Stimulated activated CD8-positive, alpha-beta memory T cell treated with anti-CD3 and anti-CD28 coated beads, Interleukin-15, amount 100 ng/mL, for 4 hours (primary cell): ENCODE data around the gene TEAD3.
"Not testable (repeated sequence)": the region's sequence is repeated elsewhere in the genome, so short reads cannot be mapped to it uniquely, and the experiment has no call there.

Source experiments
- DNase-seq, 2 donors: peaks; one replicate each; pipeline ENCODE4 v3.0.0-alpha.2; 2020; ENCODE audit warnings: low read depth in 2 of 2

TEAD3 gene

DNA sequence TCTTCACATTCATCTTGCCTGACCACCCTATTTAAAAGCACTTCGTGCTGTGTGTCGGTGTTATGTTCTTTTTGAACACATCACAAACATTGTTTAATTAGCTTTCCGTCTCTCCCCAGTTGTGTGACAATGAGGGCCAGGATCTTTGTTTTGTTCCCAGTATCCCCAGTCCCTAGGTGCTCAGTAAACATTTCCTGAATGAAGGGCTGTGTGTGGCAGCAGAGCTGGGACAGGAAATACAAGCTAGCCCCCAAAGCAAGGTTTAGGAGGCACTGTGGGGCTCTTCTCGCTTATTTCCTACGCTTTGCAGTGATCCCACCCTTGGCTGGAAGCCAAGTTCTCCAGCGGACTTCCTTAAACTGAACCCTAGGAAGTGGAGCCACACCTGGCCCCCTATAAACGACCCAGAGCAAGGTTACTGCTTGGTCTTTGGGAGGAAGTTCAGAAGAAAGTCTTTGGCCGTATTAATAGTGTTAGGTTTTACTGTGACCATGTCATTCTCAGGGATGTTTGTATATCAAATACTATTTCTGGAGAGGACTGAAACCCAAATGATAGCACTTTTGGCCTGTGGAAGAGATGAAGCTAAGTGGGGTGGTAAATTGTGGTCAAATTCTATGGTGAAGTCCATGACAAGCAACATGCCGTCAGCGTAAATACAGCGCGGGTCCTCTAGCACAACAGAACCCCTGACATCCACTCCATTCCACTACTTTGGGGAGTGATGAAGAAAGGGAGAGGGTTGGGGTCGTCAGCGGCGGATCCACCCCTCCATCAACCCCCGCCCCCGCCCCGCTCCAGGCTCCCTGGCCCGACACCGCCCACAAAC lies 45.3 kb downstream of the TEAD3 start:
- no peak for DNase-seq

DNA sequence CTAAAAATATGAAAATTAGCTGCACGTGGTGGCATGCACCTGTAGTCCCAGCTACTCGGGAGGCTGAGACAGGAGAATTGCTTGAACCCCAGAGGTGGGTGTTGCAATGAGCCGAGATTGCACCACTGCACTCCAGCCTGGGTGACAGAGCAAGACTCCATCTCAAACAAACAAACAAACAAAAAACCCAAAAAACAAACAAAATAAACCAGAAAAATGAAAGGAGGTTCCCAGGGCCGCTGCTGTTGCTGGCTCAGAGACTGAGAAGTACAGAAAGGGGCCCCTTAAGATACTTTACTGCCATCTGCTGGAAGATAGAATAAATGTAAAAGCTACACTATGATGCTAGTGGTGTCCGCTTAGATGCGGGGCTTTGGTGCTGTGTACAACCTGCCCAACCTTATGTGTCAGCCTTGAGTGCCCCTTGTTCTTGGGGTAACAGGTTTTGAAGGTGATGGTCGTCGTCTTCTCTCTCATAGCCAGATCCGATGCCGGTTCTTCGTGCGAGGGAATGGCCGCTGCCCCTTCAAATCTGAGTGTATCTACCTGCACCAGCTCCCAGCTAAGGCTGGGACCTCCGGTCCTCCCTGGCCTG lies 47.5 kb downstream of the TEAD3 start:
- no peak for DNase-seq

DNA sequence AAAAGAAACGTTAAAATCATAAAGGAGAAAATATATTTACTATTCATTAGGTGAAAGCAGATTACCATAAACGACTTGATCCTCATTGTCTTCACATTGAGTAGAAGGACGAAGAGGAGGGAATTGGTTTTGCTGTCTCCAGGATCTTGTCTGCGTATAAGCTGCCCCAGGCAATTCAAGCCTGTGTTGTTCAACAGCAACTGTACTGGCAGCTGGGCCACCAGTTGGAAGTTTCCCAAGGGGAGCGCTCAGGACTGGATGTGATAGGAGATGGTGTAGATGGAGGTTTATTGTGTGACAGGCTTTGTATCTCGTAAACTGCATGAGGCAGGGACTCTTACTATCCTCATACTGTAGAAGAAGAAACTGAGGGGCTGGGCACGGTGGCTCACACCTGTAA lies 48.7 kb downstream of the TEAD3 start:
- DNase-seq = no peak

DNA sequence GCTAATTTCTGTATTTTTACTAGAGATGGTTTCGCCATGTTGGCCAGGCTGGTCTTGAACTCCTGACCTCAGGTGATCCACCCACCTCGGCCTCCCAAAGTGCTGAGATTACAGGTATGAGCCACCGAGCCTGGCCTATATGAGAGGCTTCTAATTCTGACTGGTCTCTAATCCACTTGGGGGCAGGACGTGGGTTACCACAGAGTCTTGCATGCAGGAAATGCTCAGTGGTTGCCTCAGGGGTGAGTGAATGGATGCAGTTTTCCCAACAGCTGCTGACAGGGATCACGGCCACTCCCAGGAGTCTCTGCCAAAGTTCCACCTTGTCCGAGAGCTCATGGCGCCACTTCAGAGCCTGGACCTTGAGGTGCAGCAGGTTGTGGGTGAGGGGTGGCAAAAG lies 51.2 kb downstream of the TEAD3 start:
- DNase-seq = no peak

DNA sequence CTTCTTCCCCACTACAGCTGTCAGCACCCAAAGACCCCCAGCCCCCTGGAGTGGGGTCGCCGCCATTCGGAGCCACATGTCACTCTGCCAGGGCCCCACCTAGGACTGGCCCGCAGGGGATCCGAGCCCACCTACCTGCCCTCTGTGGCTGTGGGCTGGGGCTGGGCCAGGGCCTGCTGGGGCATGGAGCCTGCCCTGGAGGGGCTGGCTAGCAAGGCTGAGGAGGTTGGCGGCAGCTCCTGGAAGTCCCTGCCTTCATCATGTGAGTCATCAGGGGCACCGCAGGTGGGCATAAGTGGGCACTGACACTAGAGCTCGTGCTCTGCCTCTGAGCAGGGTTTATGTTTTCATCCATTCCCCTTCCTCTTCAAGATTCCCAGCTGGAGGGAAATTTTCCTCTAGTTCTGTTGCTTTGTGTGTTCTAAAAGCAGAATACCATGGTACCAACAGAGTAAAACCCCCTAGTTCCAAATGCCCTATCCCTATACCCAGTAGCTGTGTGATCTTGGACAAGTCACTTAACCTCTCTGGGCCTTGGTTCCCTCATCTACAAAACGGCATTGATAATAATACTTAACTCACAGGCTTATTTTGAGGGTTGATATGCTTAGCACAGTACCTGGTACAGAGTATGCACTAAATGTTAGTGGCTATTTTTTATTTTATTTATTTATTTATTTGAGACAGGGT lies 53.4 kb downstream of the TEAD3 start:
- DNase-seq = no peak

DNA sequence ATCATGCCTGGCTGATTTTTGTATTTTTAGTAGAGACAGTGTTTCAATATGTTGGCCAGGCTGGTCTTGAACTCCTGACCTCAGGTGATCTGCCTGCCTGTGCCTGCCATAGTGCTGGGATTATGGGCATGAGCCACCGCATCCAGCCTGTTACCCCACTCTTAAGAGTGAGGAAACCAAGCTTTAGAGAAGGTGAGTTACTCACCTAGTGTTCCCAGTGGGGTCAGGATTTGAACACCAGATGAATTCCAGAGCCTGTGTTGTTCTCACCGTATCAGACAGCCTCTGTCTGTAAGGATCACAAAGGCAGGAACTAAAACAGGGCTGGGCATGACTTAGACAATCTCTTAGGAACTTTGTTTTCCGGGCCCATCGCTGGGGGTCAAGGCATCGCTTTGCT lies 54.2 kb downstream of the TEAD3 start:
- no peak for DNase-seq

DNA sequence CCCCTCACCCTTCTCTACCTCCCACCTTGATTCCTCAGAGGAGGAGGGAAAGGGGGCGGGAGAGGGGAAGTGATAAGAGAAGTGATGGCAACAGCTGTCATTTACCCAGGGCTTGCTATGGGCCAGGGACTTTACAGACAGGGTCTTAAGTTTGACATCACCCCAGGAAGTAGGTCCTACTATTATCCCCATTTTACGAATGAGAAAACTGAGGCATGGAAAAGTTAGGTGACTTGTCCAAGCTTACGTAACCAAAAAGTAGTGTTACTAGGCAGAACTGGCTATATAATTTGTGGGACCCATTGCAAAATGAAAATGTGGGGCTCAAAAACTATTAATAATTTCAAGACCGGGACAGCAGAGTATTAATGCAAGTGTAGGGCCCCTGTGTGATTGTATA lies 55.2 kb downstream of the TEAD3 start:
- DNase-seq = no peak

DNA sequence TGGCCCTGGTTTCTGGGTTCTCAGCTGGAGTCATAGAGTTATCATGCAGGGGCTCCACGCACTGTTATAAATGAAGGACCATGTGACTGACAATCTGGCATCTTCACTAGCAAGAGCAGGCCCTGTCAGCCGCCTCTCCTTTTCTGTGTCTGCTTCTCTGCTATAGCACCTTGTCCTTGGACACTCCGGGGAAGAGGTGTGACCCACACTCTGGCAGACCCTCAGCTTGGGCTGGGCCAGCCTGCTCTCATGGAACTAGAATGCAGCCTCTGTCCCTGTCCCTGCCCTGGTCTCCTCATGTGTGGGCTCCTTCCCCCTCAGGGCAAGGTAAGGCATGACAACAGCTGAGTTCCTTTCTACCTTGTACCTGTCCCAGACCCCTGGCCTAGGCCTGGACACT lies 55.7 kb downstream of the TEAD3 start:
- no peak for DNase-seq

DNA sequence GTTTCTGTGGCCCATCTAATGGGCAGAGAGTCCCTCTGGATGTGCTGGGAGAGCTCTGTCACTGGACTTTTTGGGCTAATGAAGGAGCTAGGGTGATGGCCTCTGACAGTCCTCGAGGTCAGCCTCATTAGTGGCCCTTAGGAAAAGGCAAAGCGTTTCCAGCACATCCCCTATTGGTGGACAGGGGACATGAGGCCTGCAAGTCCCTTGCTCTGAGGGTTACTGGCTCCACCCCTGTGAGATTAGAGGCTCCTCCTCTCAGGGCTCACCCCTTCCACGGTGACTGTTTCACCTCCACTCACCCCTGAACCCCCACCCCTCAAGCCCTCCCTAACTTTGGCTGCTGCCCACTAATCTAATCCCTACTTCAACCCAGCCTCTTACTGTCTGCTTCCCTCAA lies 57.6 kb downstream of the TEAD3 start:
- DNase-seq = no peak

DNA sequence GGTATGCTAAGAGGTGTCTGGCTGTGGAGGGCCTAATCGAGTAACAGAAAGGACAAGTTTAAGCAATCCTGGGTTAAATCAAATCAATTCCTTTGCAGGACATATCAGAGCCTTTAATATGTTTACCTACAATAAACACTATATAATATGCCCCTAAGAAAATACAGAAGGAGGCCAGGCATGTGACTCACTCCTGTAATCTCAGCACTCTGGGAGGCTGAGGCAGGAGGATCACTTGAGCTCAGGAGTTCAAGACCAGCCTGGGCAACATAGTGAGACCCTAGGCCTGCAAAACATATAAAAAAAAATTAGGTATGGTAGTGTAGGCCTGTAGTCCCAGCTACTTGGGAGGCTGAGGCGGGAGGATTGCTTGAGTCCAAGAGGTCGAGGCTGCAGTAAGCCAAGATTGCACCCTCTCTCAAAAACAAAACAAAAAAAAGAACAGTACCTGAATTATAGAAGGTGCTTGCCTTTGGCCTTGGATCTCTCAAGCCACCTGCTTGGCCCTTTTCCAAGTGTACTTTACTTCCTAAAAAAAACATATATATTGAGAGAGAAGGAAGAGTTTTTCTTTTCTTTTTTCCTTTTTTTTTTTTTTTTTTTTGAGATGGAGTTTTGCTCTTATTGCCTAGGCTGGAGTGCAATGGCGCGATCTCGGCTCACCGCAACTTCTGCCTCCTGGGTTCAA lies 58.4 kb downstream of the TEAD3 start:
- DNase-seq = not testable (repeated sequence)

DNA sequence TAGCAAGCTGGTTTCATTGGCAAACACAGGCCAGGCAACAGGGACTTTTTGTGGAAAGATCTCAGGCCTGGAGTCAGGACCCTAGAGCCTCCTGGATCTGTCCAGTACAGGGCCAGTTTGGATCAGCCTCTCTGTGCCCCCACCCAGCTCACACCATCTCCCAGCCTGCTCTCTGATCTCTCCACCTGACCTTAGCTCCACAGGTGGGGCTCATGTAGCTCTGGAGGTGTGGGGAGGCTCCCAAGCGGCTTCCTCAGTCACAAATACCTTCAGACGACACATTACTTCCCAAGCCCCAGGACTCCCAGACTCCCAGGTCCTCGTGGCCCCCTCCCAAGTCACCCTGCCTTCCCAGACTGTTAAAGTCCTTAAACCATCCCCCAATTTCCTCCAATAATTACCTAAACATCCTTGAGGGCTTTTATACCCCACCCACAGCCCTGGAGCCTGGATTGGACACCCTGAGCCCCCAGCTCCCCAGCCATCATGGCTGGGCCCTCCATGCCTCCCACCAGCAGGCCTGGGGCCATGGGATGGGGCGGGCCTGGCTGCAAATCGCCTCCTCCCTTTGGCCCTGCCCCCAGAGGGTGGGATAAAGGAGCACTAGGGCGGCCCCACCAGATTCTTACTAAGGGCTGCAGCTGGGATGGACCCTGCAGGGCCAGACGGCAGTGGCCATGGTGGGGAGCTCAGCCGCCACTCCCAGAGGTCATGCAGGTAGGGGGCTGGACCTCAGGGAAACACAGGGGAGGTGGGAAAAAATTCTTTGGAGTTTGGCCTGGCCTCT lies 60.6 kb downstream of the TEAD3 start:
- no peak for DNase-seq

DNA sequence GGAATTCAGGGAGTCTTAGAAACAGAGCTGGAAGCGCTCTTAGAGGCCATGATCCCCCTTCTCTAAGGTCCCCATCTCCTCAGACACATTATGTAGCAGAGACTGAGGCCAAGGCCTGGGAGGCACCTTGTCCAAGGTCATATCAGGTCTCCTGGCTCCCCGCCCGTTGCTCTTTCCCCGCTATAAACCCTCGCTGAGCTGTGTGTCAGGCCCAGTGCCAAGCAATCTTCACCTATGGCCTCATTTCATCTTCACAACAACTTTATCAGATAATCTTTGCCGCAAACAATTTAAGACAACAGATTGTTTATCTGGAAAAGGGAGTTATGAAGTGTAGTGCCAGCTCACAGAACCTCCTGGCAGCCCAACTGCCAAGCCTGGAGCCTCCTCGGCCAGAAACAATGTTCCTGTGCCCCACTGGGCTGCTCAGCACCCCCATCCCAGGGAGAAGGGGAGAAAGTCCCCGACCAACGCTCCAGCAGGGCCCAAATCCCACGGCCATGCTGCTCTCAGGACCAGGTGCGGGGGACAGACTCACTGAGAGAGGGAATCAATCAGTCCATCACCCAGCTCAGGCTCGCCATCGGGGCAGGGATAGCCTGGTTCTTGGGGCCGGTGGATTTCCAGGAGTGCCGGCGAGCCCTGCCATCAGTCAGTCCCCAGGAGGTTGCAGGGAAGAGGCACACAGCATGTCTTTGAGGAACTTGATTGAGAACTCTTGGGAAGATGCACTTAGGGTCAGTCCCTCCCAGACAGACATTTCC lies 61.6 kb downstream of the TEAD3 start:
- no peak for DNase-seq

DNA sequence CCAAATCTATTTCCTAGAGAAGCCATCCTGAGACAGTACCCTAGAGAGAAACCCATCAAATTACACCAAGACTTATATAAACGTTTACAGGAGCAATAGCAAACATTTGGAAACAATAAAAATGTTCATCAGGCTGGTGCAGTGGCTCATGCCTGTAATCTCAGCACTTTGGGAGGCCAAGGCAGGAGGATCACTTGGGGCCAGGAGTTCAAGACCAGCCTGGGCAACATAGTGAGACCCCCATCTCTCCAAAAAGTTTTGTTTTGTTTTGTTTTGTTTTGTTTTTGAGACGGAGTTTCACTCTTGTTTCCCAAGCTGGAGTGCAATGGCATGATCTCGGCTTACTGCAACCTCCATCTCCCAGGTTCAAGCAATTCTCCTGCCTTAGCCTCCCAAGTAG lies 64.2 kb downstream of the TEAD3 start:
- not testable (repeated sequence) for DNase-seq

DNA sequence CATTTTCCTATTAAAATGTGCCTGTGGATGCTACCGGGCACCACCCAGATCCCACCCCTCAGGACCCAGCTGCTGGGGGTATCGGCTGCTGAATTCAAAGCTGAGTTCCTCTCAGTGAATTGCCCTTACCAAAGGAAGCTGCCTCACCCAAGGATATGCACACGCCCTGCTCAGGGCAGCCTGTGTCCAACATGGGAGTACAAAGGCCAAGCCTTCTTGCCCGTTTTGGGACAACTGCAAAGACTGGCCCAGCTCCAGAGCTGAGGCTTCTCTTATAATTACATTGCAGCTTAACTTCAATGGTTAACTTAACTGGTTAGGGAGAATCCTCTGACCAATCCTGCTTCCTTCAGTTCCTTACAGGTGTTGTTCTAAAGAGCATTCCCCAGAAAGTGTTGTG lies 64.6 kb downstream of the TEAD3 start:
- no peak for DNase-seq

DNA sequence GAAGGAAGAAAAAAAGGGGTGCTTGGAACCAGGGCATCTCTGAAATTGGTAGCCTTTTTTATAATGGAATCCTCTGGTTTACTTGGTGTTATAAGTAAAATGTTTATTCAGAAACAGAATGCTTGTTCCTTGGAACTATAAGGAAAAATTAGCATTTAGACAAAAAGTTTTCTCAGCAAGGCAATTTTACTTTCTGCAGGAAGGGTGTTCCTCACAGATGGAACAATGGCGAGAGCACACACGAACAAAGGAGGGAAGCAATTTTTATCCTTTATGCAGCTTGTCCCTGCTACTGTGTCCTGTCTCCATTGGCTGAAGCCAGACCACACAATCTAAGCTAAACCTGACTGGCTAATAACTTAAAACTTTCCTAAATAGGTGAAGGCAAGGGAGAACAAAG lies 67.4 kb downstream of the TEAD3 start:
- no peak for DNase-seq

DNA sequence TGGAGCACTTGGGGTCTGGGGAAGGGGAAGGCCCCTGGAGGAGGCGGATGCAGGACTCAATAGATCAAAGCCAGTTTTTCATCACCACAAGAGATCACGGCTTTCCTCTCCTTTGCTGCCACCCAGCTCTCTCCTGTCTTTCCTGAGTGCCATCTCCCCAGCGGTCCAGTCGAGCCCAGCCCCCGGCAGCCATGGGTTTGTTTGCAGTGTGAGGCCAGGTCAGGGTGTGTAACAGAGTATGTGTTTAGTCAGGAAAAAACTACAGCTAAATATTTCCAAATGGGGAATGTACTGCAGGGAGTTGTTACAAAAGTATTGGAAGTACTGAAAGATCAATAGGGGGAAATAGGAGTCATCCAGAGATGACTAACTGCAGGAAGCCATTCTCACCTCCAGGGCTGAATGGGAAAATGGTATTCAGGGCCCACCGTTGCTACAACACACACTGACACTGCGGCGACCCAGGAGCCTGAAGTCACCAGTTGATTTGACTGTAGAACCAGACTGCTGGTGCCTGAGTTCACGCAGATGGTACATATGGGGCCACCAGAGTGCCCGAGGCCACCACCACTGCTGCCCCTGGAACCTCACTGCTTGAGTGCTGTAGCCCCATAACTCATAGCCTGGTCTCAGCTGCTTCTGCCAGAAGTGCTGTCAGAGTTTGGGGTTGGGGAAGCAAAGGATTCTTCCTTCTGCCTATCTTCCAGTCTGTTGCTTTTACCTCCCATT lies 68.3 kb downstream of the TEAD3 start:
- no peak for DNase-seq

DNA sequence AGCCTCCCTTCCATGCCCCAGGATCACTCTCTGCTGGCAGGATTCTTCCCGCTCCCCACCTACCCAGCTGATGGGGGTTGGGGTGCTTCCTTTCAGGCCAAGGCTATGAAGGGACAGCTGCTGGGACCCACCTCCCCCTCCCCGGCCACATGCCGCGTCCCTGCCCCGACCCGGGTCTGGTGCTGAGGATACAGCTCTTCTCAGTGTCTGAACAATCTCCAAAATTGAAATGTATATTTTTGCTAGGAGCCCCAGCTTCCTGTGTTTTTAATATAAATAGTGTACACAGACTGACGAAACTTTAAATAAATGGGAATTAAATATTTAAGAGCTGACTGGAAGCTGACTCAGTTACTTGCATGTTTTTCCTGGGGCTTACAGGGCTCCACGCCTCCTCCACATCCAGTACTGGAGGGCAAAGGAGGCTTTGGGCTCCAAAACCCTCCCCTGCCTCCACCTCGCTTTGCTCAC lies 69.0 kb downstream of the TEAD3 start:
- no peak for DNase-seq

DNA sequence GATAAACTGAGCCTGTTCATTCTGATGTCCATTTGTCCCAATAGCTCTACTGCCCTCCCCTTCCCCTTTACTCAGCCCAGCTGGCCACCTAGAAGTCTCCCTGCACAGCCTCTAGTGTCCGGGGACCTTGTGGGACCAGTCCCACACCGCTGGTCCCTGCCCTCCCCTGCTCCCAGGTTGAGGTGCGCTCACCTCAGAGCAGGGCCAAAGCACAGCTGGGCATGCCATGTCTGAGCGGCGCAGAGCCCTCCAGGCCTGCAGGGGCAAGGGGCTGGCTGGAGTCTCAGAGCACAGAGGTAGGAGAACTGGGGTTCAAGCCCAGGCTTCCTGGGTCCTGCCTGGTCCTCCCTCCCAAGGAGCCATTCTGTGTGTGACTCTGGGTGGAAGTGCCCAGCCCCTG lies 69.4 kb downstream of the TEAD3 start:
- no peak for DNase-seq

DNA sequence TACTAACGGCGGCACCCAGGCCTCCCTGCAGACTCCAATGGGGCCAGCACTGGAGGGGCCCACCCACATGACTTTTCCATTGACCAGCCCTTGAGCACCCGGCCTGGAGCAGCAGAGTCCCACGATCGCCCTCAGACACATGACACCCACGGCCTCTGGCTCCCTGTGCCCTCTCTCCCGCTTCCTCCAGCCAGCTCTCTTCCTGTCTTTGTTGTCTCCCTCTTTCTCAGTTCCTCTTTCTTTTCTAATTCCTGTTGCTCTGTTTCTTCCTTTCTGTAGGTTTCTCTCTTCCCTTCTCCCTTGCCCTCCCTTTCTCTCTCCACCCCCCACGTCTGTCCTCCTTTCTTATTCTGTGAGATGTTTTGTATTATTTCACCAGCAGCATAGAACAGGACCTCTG lies 70.8 kb downstream of the TEAD3 start:
- DNase-seq = no peak

DNA sequence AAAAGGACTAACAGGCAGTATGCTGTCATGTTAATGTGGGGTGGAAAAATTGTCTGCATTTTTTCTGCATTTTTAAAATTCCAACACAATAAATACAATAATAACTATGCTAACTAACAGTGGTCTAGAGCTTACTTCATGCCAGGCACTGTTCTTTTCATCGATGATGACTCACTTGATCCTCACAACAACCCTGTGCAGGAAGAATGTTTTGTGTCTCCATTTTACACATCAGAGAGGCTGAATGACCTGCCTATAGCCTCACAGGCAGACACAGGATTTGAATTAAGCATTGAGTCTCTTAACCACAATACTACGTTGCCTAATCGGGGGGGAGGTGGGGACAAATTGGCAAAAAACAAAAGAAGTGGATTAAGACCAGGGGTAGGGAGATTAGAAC lies 71.6 kb downstream of the TEAD3 start:
- DNase-seq = no peak
